ENCODE measurements around the gene ACVR1.

- no peak for TF ChIP-seq CTCF (IDR thresholded peaks at IDR 0.05; ENCODE audit: low read depth, low read length, poor library complexity, severe bottlenecking)
- no peak for TF ChIP-seq EZH2phosphoT487 (IDR thresholded peaks at IDR 0.05; ENCODE audit: borderline replicate concordance, low read length)
These were observed 138.5 kb downstream of the ACVR1 start for GRCh38 chr2:157737656-157738055.
